ENCODE measurements around the gene GPC1.
A peak's percentile ranks its signal among the peaks of the same experiment; 100 is the strongest.

The GPC1 gene

DNA sequence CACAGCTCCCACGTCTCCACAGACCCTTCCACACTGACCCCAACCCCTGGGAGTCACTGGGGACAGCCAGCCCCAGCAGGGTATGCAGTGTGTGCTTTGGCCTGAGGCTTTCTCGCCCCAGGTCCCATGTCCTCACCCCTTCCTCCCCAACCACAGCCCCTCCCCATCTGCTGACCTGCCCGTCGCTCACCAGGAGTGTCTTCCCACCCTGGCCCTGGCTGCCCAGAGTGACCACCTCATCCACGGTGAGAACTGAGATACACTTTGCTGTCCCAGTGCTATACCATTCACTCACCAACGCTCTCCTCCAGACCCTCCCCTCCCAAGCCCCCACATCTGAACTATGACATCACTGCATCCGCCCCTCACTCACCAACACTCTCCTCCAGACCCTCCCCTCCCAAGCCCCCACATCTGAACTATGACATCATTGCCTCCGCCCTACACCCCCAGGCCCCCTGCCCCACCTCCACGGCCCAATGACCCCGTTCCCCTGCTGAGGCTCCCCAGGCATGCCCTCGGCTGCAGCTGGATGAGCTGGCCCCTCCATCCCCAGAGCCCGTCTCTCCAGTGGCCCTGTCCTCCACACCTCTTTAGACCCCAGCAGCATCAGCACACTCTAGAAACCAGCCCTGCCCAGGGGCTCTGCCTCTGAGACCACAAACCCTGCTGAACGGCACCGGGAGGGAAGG lies 67.1 kb downstream of the GPC1 start:
- no peak for DNase-seq

DNA sequence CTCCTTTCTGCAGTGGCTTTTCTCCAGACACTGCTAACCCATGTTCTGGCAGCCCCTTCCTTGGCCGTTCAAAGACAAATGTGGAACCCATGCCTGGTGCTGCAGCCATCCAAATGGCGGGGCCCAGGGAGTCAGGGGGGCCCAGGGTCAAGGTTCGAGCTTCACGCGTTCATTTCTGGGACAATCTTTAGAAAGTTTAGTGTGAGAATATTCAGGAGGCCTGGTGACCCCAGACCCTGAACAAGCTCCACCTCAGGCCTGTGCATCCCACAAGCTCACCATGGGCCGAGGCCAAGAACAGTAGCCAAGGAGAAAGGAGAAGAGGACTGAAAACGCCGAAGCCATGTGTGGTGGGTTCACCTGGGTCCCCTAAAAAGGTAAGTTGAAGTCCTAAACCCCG lies 67.9 kb downstream of the GPC1 start:
- no peak for DNase-seq

DNA sequence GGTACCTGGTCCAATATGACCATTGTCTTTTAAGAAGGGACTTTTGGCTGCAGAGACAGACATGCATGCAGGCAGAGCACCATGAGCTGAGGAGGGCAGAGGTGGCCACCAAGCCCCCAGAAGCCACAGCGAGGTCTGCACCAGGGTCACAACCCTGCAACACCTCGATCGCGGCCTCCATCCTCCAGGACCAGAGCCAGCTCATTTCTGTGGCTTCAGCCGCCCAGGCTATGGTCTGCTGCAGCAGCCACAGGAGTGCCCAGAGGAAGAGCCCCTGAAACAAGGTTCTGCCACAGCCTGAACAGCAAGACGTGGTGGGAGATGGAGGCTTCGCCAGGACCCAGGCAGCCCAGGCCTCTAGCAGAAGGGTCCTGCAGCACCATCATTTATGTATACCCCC lies 68.4 kb downstream of the GPC1 start:
- no peak for DNase-seq

DNA sequence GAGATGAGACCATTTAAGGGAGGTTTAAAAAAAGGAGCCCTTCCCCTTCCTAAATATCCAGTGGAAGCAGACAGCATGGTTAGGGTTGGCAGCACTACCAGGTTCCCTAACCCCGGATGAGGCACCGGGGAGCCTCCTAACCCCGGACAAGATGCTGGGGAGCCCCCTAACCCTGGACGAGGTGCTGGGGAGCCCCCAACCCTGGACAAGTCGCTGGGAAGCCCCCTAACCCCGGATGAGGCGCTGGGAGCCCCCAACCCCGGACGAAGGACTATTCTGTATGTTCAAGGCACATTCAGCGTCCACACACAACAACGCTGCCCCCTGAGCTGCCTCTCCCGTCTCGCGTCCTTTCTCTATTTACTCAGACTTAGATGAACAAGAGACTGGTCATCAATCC lies 70.4 kb downstream of the GPC1 start:
- DNase-seq = no peak

DNA sequence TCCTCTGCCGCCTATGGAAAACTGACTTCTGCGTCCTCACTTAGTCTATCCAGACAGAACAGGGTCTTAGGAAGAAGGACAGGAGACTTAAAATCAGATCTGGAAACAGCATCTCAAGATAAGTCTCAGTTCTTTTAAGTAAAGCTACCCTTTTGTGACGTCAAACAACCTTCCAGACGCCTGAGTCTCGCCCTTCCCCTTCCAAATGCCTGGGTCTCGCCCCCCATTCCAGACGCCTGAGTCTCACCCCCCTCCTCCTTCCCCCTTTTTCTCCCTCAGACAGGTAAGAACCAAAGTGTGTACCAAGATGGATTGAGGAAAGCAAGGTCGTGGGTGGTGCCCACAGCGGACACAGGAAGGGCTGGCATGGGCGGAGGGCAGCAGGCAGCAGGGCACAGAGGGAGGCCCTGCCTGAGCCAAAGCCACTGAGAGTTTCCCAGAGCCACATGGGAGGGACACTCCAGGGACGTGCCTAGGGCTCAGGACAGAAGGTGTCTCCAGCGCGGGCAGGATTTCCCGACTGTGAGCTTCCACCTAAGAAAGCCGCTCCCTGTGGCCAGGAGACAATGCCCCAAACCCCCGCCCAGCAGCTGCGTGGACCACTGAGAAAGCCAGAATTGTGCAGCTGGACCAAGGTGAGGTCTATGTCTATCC lies 71.1 kb downstream of the GPC1 start:
- DNase-seq = no peak

DNA sequence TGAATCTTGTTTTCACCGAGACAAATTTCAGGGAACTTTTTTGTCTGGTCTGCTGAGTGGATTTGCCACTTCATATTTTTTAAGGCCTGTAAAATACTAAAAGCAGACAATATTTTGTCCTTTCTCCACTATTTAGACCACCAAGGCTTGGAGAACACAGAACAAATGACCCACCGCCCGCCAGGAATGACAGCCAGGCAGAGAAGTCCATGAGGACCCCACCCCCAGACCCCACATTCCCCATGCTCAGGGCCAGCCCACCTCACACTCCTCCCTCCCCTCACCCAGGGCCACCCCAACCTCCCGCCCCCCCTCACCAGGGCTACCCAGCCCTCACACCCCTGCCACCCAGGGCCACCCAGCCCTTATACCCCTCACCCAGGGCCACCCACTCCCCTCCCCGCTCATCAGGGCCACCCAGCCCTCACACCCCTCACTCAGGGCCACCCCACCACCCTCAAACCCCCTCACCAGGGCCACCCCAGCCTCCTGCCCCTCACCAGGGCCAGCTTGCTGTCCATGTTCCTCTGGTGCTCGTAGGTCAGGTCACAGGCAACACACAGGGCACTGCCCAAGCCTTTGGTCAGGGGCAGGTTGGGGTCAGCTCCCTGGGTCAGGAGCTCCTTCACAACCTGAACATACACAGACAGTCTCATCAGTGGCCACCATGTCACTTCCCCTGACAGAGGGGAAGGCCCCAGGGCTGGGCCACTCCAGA lies 71.8 kb downstream of the GPC1 start:
- DNase-seq = no peak

DNA sequence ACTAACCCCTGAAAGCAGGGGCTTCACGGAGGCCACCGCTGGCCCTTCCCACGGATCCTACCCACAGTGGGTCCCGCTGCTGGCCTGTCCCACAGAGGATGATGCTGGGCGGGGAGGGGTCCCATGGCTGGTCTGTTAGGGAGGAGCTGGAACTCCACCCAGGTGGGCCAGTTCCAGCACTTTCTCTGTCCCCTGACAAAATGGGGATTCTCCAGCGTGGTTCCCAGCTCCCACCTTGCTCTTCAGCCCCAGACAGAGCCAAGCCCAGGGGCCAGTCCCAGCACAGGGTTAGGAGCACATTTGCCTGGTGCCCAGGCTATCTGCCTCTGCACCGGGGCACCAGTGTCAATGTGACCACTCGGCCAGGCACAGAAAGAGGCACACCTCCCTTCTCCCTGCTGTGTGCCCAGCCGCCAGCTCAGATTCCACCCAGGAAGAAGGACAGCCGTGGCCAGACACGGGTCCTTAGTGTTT lies 72.4 kb downstream of the GPC1 start:
- DNase-seq = no peak

DNA sequence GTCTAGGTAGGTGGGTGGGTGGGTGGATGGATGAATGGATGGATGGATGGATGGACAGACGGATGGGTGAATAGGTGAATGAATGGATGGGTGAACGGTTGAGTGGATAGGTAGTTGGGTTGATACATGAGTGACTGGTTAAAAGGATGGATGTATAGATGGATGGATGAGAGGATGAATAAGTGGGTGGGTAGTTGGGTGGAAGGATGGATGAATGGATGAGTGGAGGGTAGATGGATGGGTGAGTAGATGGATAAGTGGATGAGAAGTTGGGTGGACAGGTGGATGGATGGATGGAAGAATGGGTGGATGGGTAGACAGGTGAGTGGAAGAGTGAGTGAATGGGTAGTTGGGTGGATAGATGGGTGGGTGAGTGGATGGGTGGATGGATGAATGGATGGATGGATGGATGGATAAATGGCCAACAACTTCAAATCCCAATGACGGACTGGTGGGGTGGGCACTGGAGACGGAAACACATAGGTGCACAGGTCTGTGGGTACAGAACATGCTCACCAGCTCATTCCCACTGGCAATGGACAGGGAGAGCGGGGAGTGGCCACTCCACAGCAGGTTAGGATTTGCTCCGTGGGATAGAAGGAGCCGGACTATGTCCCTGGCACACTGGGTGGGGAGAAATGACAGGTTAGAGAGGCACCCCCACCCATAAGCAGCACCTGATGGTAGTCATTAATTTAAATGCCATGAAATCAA lies 73.5 kb downstream of the GPC1 start:
- no peak for DNase-seq

DNA sequence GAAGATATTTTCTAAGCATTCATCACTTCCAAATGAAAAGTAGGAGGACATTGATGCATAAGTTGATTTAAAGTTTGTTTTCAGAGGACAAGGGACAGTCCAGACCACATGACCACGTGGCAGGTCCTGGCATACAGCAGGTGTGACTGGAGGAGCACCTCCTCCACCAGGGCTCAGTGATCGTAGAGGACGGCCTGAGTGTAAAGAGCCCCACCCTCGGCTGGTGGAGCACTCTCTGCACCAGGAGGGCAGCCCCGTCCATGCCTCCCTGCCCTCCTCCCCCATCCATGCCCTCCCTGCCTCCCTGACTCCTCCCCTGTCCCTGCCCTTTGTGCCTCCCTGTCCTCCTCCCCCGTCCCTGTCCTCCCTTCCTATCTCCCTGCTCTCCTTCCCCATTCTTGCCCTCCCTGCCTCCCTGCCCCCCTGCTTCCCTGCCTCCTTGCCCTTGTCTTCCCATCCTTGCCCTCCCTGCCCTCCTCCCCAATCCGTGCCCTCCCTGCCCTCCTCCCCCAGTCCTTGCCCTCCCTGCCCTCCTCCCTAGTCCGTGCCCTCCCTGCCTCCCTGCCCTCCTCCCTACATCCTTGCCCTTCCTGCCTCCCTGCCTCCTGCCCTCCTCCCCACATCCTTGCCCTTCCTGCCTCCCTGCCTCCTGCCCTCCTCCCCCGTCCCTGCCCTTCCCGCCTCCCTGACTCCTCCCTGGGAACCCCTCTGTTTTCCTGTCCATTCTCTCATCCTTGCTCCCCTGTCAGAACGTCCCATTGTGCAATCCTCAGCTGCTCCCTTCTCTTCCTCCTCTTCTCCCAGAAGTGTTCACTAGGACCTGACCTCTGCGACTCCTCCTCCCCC lies 74.4 kb downstream of the GPC1 start:
- DNase-seq = no peak

DNA sequence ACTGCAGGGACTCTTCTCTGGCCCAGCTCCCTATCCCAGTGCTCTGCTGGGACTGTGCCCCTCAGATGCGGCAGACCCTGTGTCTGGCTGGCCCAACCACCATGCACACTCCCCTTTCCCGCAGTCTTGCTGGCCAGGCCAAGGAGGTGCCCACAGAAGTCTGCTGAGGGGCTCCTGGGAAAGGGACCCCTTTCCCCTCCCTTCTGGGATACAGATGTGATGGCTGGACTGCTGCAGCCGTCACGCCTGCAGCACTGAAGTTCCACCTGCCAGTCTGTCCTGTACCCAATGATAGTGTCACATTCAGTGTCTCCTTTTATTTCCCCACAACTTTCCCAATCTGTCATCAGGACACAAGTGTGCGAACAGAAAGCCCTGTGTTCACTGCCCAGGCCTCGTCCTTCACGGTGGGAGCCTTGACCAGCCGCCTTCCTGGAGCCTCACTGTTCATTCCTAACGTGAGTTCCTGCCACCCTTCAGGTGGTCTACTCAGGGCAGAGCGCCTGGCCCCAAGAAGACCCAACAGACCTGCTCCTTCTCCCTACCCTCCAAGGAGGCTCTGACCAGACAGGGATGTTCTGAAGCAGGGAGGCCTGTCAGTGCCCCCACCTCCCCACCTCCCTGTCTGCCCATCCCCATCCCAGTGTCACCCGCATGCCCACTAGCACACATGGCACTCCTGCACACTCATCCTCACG lies 75.2 kb downstream of the GPC1 start:
- no peak for DNase-seq

DNA sequence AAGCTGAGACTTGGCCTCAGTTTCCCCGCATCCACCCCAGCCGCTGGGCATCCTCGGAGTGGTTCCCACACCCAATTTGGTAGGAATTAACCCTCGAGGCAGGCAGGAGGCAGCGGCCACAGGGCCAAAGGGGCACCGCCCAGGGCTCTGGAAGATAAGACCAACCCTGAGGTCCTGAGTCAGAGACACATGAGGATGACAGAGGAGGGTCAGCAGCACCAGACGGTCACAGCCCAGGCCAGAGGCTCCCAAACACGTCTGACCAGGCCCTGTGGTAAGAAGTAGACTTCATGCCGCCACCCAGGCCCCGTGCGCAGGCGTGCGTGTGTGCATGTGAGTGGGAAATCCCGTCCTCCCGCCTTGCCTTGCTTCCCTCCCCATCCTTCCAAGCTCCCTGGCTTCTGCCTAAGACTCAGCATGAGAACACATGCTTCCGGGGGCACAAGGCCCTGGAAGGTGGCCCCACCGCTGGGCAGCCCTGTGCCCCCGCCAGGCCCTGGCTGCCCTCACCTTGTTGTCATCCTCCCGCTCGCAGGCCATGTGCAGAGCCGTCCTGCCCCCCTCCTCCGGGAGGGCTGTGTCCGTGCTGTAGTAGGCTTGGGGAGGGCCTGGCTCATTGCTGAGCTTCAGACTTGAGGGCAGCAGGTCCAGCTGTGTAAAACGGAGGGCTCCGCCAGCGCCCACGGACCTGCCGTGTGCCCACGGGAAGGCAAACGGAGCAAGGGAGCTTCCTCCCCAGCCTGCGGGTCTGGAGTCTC lies 76.1 kb downstream of the GPC1 start:
- no peak for DNase-seq

DNA sequence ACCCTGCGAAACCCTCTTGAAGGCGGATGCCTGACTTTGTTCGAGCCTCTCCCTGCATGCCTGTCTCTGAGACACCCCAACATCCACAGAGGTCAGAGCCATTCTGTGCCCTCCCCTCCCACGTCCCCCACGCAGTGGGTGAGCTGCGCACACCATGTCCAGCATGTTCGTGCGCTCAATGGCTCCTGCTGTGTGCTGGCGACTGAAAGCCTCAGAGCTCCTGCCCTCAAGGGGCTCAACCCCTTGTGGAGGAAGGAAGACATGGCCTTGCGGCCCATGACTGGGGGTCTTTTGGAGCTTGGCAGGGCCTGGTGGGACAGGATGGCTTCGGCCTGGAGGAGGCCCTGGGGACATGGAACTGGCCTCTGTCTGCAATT lies 76.6 kb downstream of the GPC1 start:
- DNase-seq = no peak

DNA sequence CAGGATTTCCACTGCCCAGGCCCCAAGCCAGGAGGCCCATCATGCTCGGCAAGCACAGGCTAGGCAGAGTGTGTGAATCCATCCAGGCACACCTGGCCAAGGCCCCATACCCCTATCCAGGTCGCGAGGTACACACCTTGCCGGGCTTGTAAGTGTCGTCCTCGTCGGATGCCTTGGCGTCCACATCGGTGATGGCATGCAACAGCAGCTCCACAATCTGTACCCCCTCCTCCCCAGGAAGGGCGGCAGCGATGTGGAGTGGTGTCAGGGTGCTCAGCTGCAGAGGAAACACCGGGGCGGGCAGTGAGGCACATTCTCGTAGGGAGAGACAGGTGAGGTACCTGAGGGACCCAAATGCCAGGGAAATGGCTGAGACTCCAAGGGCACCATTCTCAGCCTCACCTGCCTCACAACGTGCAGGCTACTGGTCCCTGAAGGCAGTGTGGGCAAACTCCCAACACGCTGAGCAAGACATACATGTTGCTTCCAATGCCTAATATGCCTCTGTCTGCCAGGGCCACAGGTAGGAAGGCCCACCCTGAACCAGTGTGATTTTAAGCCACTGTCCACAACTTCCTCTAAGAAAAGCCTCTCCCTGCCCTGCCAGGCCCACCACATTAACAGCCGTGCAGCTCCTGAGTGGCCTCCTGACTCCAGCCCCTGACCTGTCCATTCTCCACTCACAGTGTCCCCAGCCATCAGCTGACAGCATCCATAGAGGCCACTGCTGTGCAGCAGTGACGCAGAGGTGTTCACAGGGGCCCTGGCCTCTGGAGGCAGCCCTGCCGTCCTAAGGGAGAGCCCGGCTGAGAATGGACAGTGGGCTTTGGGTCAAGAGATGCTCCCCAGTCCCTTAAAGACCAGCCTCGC lies 77.4 kb downstream of the GPC1 start:
- DNase-seq = no peak

DNA sequence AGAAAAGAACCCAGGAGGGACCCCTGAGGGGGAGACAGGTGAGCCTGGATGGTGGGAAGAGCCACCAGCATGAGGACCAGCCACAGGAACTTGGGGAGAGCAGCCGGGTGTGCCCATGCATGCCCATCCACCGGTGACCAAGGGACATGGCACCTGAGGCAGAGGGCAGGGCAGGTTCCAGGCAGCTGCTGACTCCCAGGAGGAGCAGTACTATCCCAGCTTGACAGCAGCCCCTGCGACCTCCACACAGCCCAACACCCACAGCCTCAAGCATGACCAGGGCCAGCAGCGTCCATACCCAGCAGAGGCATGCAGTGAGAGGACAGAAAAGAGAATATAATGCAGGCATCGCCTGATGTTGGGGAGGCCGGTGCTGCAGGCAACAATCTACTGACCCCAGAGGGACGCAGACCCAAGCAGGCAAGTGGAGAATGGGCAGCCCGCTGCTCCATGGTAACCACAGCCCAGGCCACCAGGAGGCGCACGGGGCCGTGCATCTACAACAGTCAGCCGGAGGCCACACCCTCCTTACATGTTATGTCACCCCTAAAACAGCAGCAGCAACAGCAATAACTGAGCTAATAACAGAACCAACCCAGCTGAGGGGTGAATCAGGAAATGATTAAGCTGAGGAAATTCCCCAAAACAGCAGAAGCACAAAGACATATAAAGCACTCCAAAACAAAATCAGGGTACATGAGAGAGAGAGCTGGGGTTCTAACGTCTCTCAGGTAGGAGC lies 78.3 kb downstream of the GPC1 start:
- peak; percentile 6 for DNase-seq

DNA sequence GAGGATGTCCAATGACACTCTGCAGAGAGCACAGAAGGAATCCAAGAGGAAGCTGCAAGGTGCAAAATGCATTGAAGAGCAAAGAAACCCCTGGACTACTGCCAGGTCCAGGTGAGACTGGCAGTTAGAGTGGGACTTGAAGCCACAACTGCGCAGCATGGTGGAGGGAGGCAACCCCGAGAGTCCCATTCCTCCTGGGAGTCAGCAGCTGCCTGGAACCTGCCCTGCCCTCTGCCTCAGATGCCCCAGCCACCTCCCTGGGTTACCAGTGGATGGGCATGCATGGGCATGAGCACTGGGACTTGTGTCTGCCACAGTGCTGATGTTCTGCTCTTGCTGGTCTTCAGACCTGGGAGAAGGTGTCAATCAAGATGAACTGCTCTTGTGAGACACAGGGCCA lies 79.2 kb downstream of the GPC1 start:
- no peak for DNase-seq

DNA sequence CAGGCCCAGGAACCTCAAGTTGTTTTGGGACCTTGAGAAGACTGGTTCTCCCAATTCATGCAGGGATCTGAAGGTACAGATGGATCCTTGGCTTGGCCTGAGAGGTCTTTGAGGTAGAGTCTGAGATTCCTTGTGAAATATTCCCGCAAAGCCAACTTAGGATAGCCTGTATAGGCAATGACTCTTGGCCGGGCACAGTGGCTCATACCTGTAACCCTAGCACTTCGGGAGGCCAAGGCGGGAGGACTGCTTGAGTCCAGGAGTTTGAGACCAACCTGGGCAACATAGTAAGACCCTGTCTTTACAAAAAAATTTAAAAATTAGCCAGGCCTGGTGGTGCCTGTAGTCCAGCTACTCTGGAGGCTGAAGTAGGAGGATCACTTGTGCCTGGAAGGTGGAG lies 81.9 kb downstream of the GPC1 start:
- DNase-seq = no peak
